Cardiac muscle cell (in vitro differentiated cells and primary cell): ENCODE measurements around the gene CAMK2D. TPM values are rescaled to one million over a fixed set of nuclear protein-coding genes. Genes with fewer than 3 reads are reported as not detected.

Experiments used
- DNase-seq, 2 donors: peaks; one replicate each; pipeline versions ENCODE4 v3.0.0 to v3.0.0-alpha.2; 2010 to 2017; ENCODE audit warnings: low read depth in 1 of 2, low spot score in 1 of 2
- H3K27ac ChIP-seq: fragments of 200-600 bp; sonication (generic); 2 replicates; pipeline ENCODE4 v1.5.1; 2016
- H3K27me3 ChIP-seq: fragments of 200-600 bp; sonication (generic); 2 replicates; pipeline ENCODE4 v1.6.0; 2016; ENCODE audit warnings: control low read depth
- H3K36me3 ChIP-seq: fragments of 200-600 bp; sonication (generic); 2 replicates; pipeline ENCODE4 v1.5.1; 2016; ENCODE audit warnings: control low read depth
- H3K4me1 ChIP-seq: fragments of 200-600 bp; sonication (generic); 2 replicates; pipeline ENCODE4 v1.8.1; 2017; ENCODE audit warnings: low read depth, mild to moderate bottlenecking, mixed run types
- H3K4me3 ChIP-seq: fragments of 200-600 bp; sonication (generic); 2 replicates; pipeline ENCODE4 v1.5.1; 2016; ENCODE audit warnings: mild to moderate bottlenecking
- H3K9me3 ChIP-seq: fragments of 200-600 bp; sonication (generic); 2 replicates; pipeline ENCODE4 v1.5.1; 2017; ENCODE audit warnings: low read depth, mild to moderate bottlenecking, control low read depth
- CTCF ChIP-seq: IDR thresholded peaks from 2 replicates; pipeline ENCODE4 v1.5.1; 2012; ENCODE audit warnings: low read depth, mild to moderate bottlenecking, low read length
- polyA plus RNA-seq: library from polyadenylated mRNA; unstranded; fragments of >200 nt; fragmentation: Nextera tagmentation; extraction: Ambion mirVana; gene quantifications from 2 replicates; pipeline ENCODE4 v1.2.1, GENCODE V29; 2016
- total RNA-seq: library from RNA; depleted of rRNA; stranded (reverse); fragments of >200 nt; gene quantifications from 2 replicates; pipeline ENCODE4 v1.2.3, GENCODE V29; 2016

Gene CAMK2D
- total and polyA plus RNA-seq, 2 experiments from 2014 or later = 60.6 to 84.7 TPM

DNA sequence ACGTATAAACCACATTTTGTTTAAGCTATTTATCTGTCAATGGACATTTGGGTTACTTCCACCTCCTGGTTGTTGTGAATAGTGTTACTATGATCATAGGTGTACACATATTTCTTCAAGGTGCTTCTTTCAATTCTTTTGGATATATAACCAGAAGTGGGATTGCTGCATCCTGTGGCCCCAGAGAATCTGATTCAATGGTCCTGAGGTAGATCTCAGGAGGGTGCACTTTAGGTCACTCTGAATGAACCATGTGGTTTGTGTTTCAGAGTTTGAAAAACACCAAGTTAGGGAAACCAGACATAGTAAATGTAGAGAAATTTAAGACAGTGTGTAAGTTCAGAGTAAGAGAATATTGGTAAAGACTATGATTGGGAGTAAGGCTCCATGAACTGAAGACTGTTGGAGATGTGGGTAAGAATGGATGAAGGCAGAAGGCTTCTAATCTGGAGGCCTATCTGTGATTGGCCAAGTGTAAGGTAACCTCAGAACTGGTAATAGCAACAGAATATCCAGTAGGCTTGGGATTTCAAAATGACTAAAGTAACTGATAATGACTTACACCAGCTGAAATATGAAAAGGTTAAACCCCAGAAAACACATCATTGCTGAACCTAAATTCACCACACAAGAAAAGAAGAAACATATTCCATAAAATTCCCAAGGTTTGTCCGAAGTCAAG lies 236.9 kb downstream of the CAMK2D start:
- H3K4me1 ChIP-seq = no peaks in the 10 kb centered on the region

GRCh38 chr4:113524096-113524495 lies 237.4 kb downstream of the CAMK2D start:
- Histone ChIP-seq H3K4me3 (no peak overlapping the region), H3K4me1 (no peaks in the 10 kb centered on the region), H3K27me3 (no peaks in the 10 kb centered on the region), H3K27ac (no peak overlapping the region), H3K36me3 (peaks cover 5% of the 10 kb centered on the region), H3K9me3 (no peaks in the 10 kb centered on the region)
- TF ChIP-seq CTCF = no peak
- DNase-seq = no peak

More for the DNA sequence above, 236.9 kb downstream of the CAMK2D start:
- H3K27me3 ChIP-seq = no peaks in the 10 kb centered on the region
- no peak for TF ChIP-seq CTCF
- H3K4me3 ChIP-seq = no peak overlapping the region
- H3K36me3 ChIP-seq = peaks cover 2% of the 10 kb centered on the region
- no peak for DNase-seq
- H3K27ac ChIP-seq = no peak overlapping the region
- no peaks in the 10 kb centered on the region for H3K9me3 ChIP-seq

- Histone ChIP-seq H3K36me3 (peaks cover 5% of the 10 kb centered on the region), H3K9me3 (no peaks in the 10 kb centered on the region), H3K4me1 (no peaks in the 10 kb centered on the region), H3K4me3 (no peak overlapping the region), H3K27ac (no peak overlapping the region), H3K27me3 (no peaks in the 10 kb centered on the region)
- DNase-seq = no peak
- TF ChIP-seq CTCF = no peak
Observed at GRCh38 chr4:113522433-113522832, 239.1 kb downstream of the CAMK2D start.

DNA sequence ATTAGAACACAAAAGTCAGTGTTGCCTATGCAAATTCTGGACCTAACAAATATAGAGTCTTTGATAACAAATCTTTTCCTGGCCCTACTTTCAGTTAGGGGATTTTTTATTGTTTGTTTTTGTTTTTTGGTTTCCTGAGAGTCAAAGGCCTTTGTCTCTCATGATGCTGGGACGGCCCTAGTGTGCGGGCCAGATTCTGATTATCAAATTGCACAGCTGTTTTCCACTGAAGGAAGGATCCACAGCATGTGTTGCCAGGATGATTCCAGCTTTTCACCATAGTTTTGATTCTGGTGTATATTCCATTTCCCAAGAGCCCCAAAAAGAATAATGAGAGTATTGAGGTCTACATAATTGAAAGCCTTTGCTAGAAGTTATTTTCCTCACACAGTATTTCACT lies 248.2 kb downstream of the CAMK2D start:
- H3K27ac ChIP-seq = no peak overlapping the region
- H3K9me3 ChIP-seq = no peaks in the 10 kb centered on the region
- TF ChIP-seq CTCF = no peak
- no peaks in the 10 kb centered on the region for H3K27me3 ChIP-seq
- H3K4me1 ChIP-seq = no peaks in the 10 kb centered on the region
- DNase-seq = no peak
- peaks cover 33% of the 10 kb centered on the region for H3K36me3 ChIP-seq
- no peak overlapping the region for H3K4me3 ChIP-seq

DNA sequence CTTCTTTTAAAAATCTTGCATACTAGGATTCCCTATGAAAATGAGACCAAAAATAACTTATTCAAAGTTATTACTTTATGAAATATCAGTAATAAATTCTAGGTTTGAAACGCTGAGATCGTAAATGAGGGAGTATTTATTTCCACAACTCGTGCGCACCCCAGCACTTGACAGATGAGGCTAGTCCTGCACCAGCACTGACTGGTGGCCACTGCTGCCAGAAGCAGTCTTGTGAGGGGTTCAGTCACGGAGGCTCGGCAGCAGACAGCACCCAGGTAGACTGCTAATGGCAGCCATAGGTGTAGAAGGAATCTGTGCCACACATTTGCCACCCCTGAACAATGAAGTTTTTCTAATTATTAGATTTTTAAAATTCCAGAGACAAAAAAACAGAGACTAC lies 248.7 kb downstream of the CAMK2D start:
- H3K9me3 ChIP-seq = no peaks in the 10 kb centered on the region
- TF ChIP-seq CTCF = no peak
- no peaks in the 10 kb centered on the region for H3K4me1 ChIP-seq
- H3K4me3 ChIP-seq = no peak overlapping the region
- no peak overlapping the region for H3K27ac ChIP-seq
- no peaks in the 10 kb centered on the region for H3K27me3 ChIP-seq
- H3K36me3 ChIP-seq = peaks cover 33% of the 10 kb centered on the region
- no peak for DNase-seq
